Measurements from ENCODE around the gene KLHL2. TPM values are rescaled to one million over a fixed set of nuclear protein-coding genes. Genes with fewer than 3 reads are reported as not detected.

KLHL2 gene
- total and polyA plus RNA-seq, 9 of the 15 experiments (the other 6 are each of a cell fraction or from before 2014, with no cell fraction given), result 2.5 to 11.3 (median 6.1) TPM

DNA sequence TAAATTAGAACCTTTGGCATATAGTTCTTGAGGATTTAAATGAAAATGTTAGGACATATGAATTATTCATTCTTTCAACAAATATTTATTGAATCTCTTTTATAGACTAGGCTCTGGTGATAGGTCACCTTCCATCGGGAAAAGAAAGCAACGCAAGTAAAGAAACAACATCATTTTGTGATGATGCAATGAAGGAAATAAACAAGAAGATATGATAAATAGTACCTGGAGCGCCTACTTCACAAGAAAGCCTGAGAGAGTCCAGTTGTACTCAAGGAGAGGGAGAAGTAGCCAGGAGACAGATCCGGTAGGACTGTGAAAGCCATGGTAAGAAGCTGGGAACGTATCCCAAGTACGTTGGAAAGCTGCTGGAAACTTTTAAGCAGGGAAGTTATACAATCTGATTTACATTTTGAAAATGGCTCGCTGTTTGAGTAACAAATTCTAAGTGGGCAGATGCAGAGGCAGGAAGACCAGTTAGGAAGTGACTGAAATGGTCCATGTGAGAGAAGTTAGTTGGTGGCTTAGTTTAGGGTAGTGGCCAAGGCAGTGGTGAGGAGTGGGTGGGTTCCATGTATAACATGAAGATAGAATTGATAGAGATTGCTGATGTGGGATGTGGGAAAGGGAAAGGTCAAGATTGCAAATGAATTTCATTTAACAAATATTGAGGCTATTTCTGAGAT is 153.8 kb downstream of the KLHL2 start:
- no TSS peak for BruUV-seq (replicated peaks)
- 0 out of 2 replicates have a peak overlapping the region, but pooled peaks have one; percentile 2 for H2AFZ ChIP-seq (ENCODE audit: low read depth, low read length)
- CTCF ChIA-PET (ENCODE audit: low intra/inter-chr PET ratio), result interaction anchor here (0.6 kb wide), 1 partner anchor 118 kb away, joined by 3 read pairs; no protein-coding TSS in a partner anchor
- no peak overlapping the region for H3K4me2 ChIP-seq (ENCODE audit: insufficient read depth, low read length)
- H3K27me3 ChIP-seq (ENCODE audit: control insufficient read depth in 2 of 2, insufficient read depth in 2 of 2, low read length in 2 of 2), result peaks cover 5 to 6% of the 10 kb centered on the region in 2 experiments; a peak in 2 of 5 replicates
- H3K9me3 ChIP-seq (replicated peaks; ENCODE audit: control insufficient read depth, insufficient read depth, low read depth, low read length), result no peaks in the 10 kb centered on the region
- H3K79me2 ChIP-seq (ENCODE audit: control insufficient read depth, insufficient read depth, low read length), result no peaks in the 10 kb centered on the region
- no peaks in the 10 kb centered on the region for H4K20me1 ChIP-seq (replicated peaks; ENCODE audit: control insufficient read depth, insufficient read depth, low read length)
- H3K4me1 ChIP-seq (replicated peaks in 1 of 2; ENCODE audit: control insufficient read depth in 2 of 2, insufficient read depth in 2 of 2, low read length in 2 of 2), result no peaks in the 10 kb centered on the region
- WGBS (ENCODE audit: insufficient coverage, low coverage, missing lambda C conversion rate), result 13% methylated on average over 7 of the region's 7 CpGs
- FAIRE-seq (no peak), ATAC-seq (no peak; the same call in 2 of the 3 replicates), DNase-seq (ENCODE audit: extremely low read depth in 1 of 4, low spot score in 3 of 4) (no peak)
- POLR2A ChIA-PET, result no interaction called here
- H3K9me1 ChIP-seq (ENCODE audit: control insufficient read depth, insufficient read depth, low read length), result no peaks in the 10 kb centered on the region
- H3K27ac ChIP-seq (ENCODE audit: extremely low read depth, low read depth, low read length), result no peak overlapping the region
- no peak overlapping the region for H3K4me3 ChIP-seq
- H3K9ac ChIP-seq (ENCODE audit: insufficient read depth in 1 of 2, low read depth in 2 of 2, low read length in 2 of 2), result no peak overlapping the region
- intact Hi-C loops (cut with micrococcal nuclease), result no loop called here
- H3K36me3 ChIP-seq (ENCODE audit: control insufficient read depth, insufficient read depth, low read length), result no peaks in the 10 kb centered on the region
- in situ Hi-C loops (cut with MboI), result no loop called here
- TF ChIP-seq EP400 (IDR thresholded peaks at IDR 0.05), result no peak
- TF ChIP-seq KLF16 (IDR thresholded peaks at IDR 0.05), result no peak
- TF ChIP-seq GABPA (tag; conservative IDR thresholded peaks at IDR 0.05; ENCODE audit: low read depth), result no peak
- no peak for TF ChIP-seq HMG20A (CRISPR knock-in tag; conservative IDR thresholded peaks at IDR 0.05)
- TF ChIP-seq RUNX1 (IDR thresholded peaks at IDR 0.05; ENCODE audit: low read depth), result no peak
- TF ChIP-seq BRF1 (IDR thresholded peaks at IDR 0.05; ENCODE audit: borderline replicate concordance, extremely low read depth, insufficient read length), result no peak
- TF ChIP-seq POLR2AphosphoS5 (IDR thresholded peaks at IDR 0.05; ENCODE audit: control insufficient read depth, insufficient read depth, low read depth, low read length), result no peak
- no peak for TF ChIP-seq DDX20 (tag; IDR thresholded peaks at IDR 0.05; ENCODE audit: low read depth)
- TF ChIP-seq CEBPG (CRISPR knock-in tag; IDR thresholded peaks at IDR 0.05), result no peak
- TF ChIP-seq CEBPG (tag; conservative IDR thresholded peaks at IDR 0.05 in 1 of 2, IDR thresholded peaks at IDR 0.05 in 1 of 2), result peak; percentile 47 to 81; a peak in 3 of 4 replicates
- TF ChIP-seq, protein P1, sequence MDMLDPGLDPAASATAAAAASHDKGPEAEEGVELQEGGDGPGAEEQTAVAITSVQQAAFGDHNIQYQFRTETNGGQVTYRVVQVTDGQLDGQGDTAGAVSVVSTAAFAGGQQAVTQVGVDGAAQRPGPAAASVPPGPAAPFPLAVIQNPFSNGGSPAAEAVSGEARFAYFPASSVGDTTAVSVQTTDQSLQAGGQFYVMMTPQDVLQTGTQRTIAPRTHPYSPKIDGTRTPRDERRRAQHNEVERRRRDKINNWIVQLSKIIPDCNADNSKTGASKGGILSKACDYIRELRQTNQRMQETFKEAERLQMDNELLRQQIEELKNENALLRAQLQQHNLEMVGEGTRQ (CRISPR knock-in tag; IDR thresholded peaks at IDR 0.05), result no peak
- TF ChIP-seq, protein P2, sequence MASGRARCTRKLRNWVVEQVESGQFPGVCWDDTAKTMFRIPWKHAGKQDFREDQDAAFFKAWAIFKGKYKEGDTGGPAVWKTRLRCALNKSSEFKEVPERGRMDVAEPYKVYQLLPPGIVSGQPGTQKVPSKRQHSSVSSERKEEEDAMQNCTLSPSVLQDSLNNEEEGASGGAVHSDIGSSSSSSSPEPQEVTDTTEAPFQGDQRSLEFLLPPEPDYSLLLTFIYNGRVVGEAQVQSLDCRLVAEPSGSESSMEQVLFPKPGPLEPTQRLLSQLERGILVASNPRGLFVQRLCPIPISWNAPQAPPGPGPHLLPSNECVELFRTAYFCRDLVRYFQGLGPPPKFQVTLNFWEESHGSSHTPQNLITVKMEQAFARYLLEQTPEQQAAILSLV (tag; IDR thresholded peaks at IDR 0.05), result 0 out of 2 replicates have a peak, but pooled peaks have one; percentile 25
- TF ChIP-seq CEBPB (tag; IDR thresholded peaks at IDR 0.05), result peak; percentile 22
- TF ChIP-seq ZKSCAN8 (CRISPR knock-in tag; IDR thresholded peaks at IDR 0.05), result no peak
- TF ChIP-seq MTF1 (CRISPR knock-in tag; IDR thresholded peaks at IDR 0.05; ENCODE audit: borderline replicate concordance), result no peak
- no peak for TF ChIP-seq COPS2 (conservative IDR thresholded peaks at IDR 0.05)
- TF ChIP-seq FOXK2 (conservative IDR thresholded peaks at IDR 0.05 in 1 of 2, IDR thresholded peaks at IDR 0.05 in 1 of 2; ENCODE audit: low read depth in 2 of 2), result no peak
- no peak for TF ChIP-seq RBM34 (IDR thresholded peaks at IDR 0.05; ENCODE audit: borderline replicate concordance, insufficient read depth, low read length)
- TF ChIP-seq, protein P3, sequence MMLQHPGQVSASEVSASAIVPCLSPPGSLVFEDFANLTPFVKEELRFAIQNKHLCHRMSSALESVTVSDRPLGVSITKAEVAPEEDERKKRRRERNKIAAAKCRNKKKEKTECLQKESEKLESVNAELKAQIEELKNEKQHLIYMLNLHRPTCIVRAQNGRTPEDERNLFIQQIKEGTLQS (IDR thresholded peaks at IDR 0.05), result peak; percentile 86
- TF ChIP-seq, protein P3 (CRISPR knock-in tag; conservative IDR thresholded peaks at IDR 0.05), result no peak
